ENCODE data around the gene NFIX.
A peak's percentile ranks its signal among the peaks of the same experiment; 100 is the strongest.

NFIX gene

DNA sequence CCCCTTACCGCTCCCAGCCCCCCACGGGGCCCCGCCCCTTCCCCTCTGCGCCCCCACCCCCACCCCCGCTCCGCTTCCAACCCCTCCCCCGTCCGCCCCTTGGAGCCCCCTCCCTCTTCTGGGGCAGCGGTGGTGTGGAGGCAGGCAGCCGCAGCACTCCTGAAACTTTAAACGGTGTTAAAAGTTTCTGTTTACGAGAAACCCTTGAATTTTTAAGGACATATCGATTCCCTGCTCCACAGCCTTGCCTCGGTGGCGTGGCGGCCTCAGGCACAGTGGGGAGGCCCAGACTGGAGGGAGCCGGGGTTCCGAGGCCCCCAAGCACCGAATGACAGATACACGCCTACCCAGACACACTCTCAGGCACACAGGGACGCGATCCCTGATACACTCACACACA lies 4.8 kb upstream of the NFIX start:
- no CpG with 5 or more reads among the region's 22 CpGs for WGBS (ENCODE audit: insufficient coverage, insufficient read length)
- Histone ChIP-seq H3K27ac (ENCODE audit: low read length) (no peak overlapping the region), H3K9me3 (ENCODE audit: control insufficient read depth, insufficient read depth, low read length) (no peaks in the 10 kb centered on the region), H3K4me1 (ENCODE audit: control insufficient read depth, insufficient read depth, low read length) (0 out of 2 replicates have a peak, but pooled peaks cover 3% of the 10 kb centered on the region), H3K27me3 (ENCODE audit: control insufficient read depth, insufficient read depth, low read length) (peaks cover 24% of the 10 kb centered on the region), H3K4me3 (ENCODE audit: low read length) (no peak overlapping the region), H3K36me3 (ENCODE audit: control insufficient read depth, insufficient read depth, low read length) (no peaks in the 10 kb centered on the region)
- no peak for DNase-seq (ENCODE audit: low read depth, low spot score)

DNA sequence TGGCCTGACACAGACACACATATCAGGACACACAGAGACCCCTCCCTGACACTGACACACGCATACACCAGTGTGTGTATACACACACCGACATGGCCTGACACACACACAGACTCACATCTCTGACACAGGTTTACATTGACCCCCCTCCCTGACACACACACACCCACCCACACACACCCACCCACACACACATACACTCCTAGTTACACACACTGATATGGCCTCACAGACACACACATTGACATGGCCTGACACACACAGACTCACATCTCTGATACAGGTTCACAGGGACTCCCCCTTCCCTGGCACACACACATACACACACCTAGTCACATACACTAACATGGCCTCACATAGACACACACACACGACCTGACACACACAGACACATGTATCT lies 4.4 kb upstream of the NFIX start:
- H3K27ac ChIP-seq (ENCODE audit: low read length), result no peak overlapping the region
- no peak for DNase-seq (ENCODE audit: low read depth, low spot score)
- no CpG with 5 or more reads among the region's 3 CpGs for WGBS (ENCODE audit: insufficient coverage, insufficient read length)

DNA sequence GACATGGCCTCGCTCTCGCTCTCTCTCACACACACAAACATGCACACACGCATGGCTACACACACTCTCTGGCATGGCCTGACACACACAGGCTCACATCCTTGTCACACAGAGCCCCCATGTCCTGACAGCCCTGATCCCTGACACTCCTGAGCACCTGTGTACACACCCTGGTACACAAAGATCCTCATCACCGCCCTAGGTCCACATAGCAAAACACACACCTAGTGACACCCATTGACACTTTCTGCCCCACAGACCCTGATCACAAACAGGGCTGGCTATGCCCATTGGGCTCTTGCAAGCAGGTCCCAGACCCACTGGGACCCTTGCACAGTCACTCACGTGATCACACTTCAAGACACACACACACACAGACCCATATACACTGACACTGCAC lies 4.0 kb upstream of the NFIX start:
- Histone ChIP-seq H3K4me1 (ENCODE audit: control insufficient read depth, insufficient read depth, low read length) (peaks cover 6% of the 10 kb centered on the region), H3K27ac (ENCODE audit: low read length) (no peak overlapping the region), H3K27me3 (ENCODE audit: control insufficient read depth, insufficient read depth, low read length) (peaks cover 29% of the 10 kb centered on the region), H3K9me3 (ENCODE audit: control insufficient read depth, insufficient read depth, low read length) (no peaks in the 10 kb centered on the region), H3K4me3 (ENCODE audit: low read length) (no peak overlapping the region), H3K36me3 (ENCODE audit: control insufficient read depth, insufficient read depth, low read length) (no peaks in the 10 kb centered on the region)
- no peak for DNase-seq (ENCODE audit: low read depth, low spot score)
- no CpG with 5 or more reads among the region's 5 CpGs for WGBS (ENCODE audit: insufficient coverage, insufficient read length)

More for the DNA sequence above, 4.4 kb upstream of the NFIX start:
- Histone ChIP-seq H3K36me3 (ENCODE audit: control insufficient read depth, insufficient read depth, low read length) (no peaks in the 10 kb centered on the region), H3K9me3 (ENCODE audit: control insufficient read depth, insufficient read depth, low read length) (no peaks in the 10 kb centered on the region), H3K27me3 (ENCODE audit: control insufficient read depth, insufficient read depth, low read length) (peaks cover 25% of the 10 kb centered on the region), H3K4me3 (ENCODE audit: low read length) (no peak overlapping the region), H3K4me1 (ENCODE audit: control insufficient read depth, insufficient read depth, low read length) (peaks cover 3% of the 10 kb centered on the region; the same call in 1 of the 2 replicates)

DNA sequence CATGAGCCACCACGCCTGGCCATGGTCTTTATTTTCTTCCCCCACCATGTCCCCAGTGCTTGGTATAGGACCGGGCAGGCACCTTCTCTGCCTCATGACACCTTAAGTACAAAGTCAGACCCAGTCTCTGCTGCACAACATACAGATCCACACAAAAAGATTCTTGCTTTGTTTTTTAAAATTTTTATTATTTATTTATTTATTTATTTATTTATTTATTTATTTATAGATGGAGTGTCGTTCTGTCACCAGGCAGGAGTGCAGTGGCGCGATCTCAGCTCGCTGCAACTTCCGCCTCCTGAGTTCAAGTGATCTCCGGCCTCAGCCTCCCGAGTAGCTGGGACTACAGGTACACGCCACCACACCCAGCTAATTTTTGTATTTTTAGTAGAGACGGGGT lies 2.5 kb upstream of the NFIX start:
- H3K27me3 ChIP-seq (ENCODE audit: control insufficient read depth, insufficient read depth, low read length), result peaks cover 43% of the 10 kb centered on the region
- no peak overlapping the region for H3K4me3 ChIP-seq (ENCODE audit: low read length)
- H3K4me1 ChIP-seq (ENCODE audit: control insufficient read depth, insufficient read depth, low read length), result peaks cover 6% of the 10 kb centered on the region
- H3K27ac ChIP-seq (ENCODE audit: low read length), result no peak overlapping the region
- no peak for DNase-seq (ENCODE audit: low read depth, low spot score)
- no CpG with 5 or more reads among the region's 11 CpGs for WGBS (ENCODE audit: insufficient coverage, insufficient read length)
- no peaks in the 10 kb centered on the region for H3K9me3 ChIP-seq (ENCODE audit: control insufficient read depth, insufficient read depth, low read length)
- H3K36me3 ChIP-seq (ENCODE audit: control insufficient read depth, insufficient read depth, low read length), result no peaks in the 10 kb centered on the region; the same call in 1 of the 2 replicates

DNA sequence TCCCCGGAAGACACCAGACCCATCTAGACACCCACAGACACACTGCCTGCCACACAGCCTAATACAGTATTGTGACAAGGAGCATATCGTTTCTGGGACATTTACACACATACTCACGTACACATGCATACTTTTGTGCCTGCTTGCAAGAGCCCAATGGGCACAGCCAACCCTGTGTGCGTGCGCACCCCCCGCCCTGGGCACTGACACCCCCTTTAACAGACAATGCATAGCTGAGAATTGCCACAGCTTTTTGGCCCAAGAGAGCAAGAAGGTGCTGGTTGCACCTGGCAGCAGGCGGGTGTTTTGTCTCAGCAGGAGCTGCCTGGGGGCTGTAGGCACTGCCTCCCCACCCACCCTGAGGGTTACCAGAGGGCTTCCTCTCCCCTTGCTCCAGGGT lies 1.7 kb upstream of the NFIX start:
- no peak for DNase-seq (ENCODE audit: low read depth, low spot score)
- no peak overlapping the region for H3K4me3 ChIP-seq (ENCODE audit: low read length)
- WGBS (ENCODE audit: insufficient coverage, insufficient read length), result no CpG with 5 or more reads among the region's 7 CpGs
- H3K27me3 ChIP-seq (ENCODE audit: control insufficient read depth, insufficient read depth, low read length), result peaks cover 50% of the 10 kb centered on the region
- H3K9me3 ChIP-seq (ENCODE audit: control insufficient read depth, insufficient read depth, low read length), result no peaks in the 10 kb centered on the region
- H3K27ac ChIP-seq (ENCODE audit: low read length), result no peak overlapping the region
- no peaks in the 10 kb centered on the region; the same call in 1 of the 2 replicates for H3K36me3 ChIP-seq (ENCODE audit: control insufficient read depth, insufficient read depth, low read length)
- peaks cover 6% of the 10 kb centered on the region for H3K4me1 ChIP-seq (ENCODE audit: control insufficient read depth, insufficient read depth, low read length)

DNA sequence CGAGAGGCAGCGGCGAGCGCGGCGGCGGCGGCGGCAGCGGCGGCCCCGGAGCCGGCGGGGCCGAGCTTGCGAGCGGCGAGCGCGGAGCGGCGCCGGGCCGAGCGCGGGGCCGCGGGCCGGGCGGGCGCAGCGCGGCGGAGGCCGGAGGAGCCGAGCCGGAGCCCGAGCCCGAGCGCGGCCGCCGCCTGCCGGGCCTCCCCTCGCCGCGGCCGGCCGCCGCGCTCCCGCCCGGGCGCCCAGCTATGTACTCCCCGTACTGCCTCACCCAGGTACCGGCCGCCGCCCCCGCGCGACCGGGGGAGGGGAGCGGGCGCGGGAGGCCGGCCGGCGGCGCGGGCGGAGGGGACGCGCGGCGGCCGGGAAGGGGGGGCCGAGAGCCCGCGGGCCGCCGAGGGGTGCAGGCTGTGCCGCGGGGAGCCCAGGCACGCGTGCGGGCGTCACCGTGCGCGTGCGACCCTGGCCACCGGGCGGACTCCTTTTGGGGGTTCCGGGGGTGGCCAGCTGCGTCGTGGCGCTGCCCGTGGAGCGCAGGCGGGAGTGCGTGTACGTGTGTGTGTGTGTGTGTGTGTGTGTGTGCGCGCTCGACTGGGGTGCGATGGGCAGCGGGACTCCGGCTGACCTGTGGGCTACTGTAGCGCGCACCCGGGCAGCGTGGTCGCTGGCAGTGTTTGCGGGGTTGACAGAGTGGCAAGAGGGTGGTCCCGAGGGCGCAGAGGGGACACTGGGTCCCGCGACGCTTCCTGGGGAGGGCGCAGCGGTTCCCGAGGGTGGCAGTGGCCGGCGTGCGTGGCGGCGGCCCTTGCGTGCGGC lies 526 bp downstream of the NFIX start:
- H3K27me3 ChIP-seq (ENCODE audit: control insufficient read depth, insufficient read depth, low read length), result peaks cover 51% of the 10 kb centered on the region
- peaks cover 4% of the 10 kb centered on the region for H3K4me1 ChIP-seq (ENCODE audit: control insufficient read depth, insufficient read depth, low read length)
- no peaks in the 10 kb centered on the region; the same call in 1 of the 2 replicates for H3K36me3 ChIP-seq (ENCODE audit: control insufficient read depth, insufficient read depth, low read length)
- no peak overlapping the region for H3K27ac ChIP-seq (ENCODE audit: low read length)
- no peaks in the 10 kb centered on the region for H3K9me3 ChIP-seq (ENCODE audit: control insufficient read depth, insufficient read depth, low read length)
- no peak for DNase-seq (ENCODE audit: low read depth, low spot score)
- peak overlapping the region; percentile 7; the same call in 1 of the 2 replicates for H3K4me3 ChIP-seq (ENCODE audit: low read length)
- WGBS (ENCODE audit: insufficient coverage, insufficient read length), result no CpG with 5 or more reads among the region's 129 CpGs

DNA sequence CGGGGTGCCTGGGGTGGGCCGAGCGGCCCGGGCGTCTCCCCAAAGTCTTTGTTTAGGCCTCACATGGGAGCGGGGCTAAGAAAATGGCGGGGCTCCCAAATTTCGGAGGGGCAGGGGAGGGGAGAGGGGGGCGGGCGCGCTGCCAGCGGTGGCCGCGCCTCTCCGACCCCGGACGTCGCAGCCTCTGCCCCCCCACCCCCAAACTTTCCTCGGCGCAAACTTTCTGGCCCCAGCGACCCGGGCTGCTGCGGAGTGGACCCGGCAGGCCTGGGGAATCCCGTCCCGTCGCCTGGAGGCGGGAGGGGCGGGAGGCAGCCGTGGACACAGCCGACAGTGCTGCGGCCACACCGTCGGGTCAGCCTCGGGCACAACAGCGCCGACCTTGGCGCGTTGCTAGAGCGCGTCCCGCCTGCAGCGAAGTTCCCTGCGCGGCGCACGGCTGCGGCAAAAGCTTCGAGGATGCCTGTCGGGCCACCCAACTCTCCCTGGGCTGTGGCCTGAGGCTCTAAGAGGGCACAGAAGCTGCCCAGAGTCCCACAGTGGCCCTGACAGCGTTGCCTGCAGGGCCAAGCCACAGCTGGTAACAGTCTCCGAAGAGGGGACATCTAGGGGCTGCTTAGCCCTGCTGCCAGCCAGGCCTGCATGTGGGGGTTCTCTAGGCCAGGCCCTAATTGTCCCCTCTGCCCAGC lies 1.3 kb downstream of the NFIX start:
- peaks cover 48% of the 10 kb centered on the region for H3K27me3 ChIP-seq (ENCODE audit: control insufficient read depth, insufficient read depth, low read length)
- WGBS (ENCODE audit: insufficient coverage, insufficient read length), result no CpG with 5 or more reads among the region's 52 CpGs
- H3K4me1 ChIP-seq (ENCODE audit: control insufficient read depth, insufficient read depth, low read length), result peaks cover 4% of the 10 kb centered on the region
- no peaks in the 10 kb centered on the region; the same call in 1 of the 2 replicates for H3K36me3 ChIP-seq (ENCODE audit: control insufficient read depth, insufficient read depth, low read length)
- no peak for DNase-seq (ENCODE audit: low read depth, low spot score)
- no peak overlapping the region for H3K27ac ChIP-seq (ENCODE audit: low read length)
- H3K9me3 ChIP-seq (ENCODE audit: control insufficient read depth, insufficient read depth, low read length), result no peaks in the 10 kb centered on the region
- peak overlapping the region; percentile 7; the same call in 1 of the 2 replicates for H3K4me3 ChIP-seq (ENCODE audit: low read length)

DNA sequence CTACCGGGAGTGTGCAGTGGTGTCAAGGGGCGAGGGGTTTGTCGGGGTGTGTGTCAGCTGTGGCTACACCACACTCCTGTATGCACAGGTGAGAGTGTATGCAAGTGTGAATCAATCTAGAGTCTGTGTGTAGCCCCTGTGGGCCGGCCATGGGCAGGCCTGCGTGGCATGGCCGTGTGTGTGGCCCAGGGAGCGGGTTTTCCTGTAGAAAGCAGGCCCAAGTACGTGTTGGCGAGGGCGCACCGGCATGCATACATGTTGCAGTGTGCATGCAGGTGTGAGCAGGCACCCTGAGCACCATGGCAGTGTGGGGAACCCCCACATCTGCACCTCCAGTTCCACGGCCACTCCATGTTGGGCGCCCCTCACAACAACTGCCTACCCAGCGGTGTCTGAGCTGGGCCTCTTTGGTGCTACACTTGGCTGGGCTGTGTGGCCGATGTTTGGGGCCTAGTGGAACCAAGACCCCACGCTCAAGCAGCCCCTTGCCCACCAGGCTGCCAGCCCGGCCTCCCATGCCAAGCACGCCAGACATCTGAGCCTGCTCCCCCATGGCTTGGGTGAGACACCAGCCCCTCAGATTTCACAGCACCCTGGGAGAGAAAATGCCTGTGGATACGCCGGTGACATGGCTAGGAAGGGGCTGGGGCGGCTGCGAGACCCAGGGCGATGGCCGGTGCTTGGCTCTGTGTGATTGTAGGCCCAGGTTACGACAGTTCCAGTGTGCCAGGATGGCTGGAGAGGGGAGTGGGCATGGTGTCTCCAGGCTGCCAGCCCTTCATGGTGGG lies 2.1 kb downstream of the NFIX start:
- H3K4me3 ChIP-seq (ENCODE audit: low read length), result no peak overlapping the region
- WGBS (ENCODE audit: insufficient coverage, insufficient read length), result no CpG with 5 or more reads among the region's 25 CpGs
- peaks cover 48% of the 10 kb centered on the region for H3K27me3 ChIP-seq (ENCODE audit: control insufficient read depth, insufficient read depth, low read length)

DNA sequence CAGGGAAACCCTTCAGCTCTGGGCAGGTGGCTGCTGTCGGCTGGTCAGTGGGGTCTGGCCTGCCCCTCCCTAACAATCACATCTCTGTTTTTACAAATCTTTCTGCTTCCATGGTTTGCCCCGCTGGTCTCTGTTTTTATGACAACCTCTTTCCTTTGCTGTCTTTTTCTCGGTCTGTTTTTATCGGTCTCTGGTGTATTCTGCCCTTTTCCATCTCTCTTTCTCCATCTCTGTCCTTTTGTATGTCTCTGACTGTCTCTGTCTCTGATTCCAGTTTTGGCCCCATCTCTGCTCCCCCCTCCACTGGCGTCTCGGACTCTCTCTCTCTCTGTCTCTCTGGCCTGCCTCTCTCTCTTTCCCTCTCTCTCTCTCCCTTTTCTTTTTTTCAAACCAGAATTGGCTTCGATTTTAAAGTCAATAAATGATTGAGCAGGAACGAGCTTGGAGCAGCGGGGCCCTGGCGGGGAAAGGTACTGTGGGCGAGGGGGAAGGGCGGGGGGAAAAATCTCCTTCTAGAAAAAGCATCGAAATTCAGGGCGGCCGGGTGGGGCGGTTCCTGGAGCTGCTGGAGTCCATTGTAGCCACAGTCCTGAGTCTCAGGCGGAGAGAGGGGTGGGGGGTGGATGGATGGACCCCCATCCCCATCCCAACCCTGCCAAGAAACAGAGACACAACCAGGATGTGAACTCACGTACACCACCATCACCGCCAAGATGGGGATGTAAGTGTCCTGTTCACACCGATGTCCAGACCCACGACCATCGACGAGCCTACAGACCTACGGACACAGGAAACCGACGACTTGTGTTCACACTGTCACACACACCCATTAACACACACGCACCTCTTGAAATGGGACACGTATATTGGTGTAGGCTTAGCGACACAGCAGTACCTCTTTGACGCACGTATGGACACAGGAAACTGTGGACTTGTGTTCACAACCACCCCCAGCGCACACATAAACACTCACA lies 3.0 kb downstream of the NFIX start:
- DNase-seq (ENCODE audit: low read depth, low spot score), result no peak
- Histone ChIP-seq H3K27ac (ENCODE audit: low read length) (no peak overlapping the region), H3K4me1 (ENCODE audit: control insufficient read depth, insufficient read depth, low read length) (peaks cover 4% of the 10 kb centered on the region), H3K9me3 (ENCODE audit: control insufficient read depth, insufficient read depth, low read length) (no peaks in the 10 kb centered on the region), H3K4me3 (ENCODE audit: low read length) (no peak overlapping the region), H3K36me3 (ENCODE audit: control insufficient read depth, insufficient read depth, low read length) (no peaks in the 10 kb centered on the region; the same call in 1 of the 2 replicates), H3K27me3 (ENCODE audit: control insufficient read depth, insufficient read depth, low read length) (peaks cover 50% of the 10 kb centered on the region)
- no CpG with 5 or more reads among the region's 32 CpGs for WGBS (ENCODE audit: insufficient coverage, insufficient read length)

More for the DNA sequence above, 2.1 kb downstream of the NFIX start:
- Histone ChIP-seq H3K36me3 (ENCODE audit: control insufficient read depth, insufficient read depth, low read length) (no peaks in the 10 kb centered on the region; the same call in 1 of the 2 replicates), H3K9me3 (ENCODE audit: control insufficient read depth, insufficient read depth, low read length) (no peaks in the 10 kb centered on the region), H3K27ac (ENCODE audit: low read length) (no peak overlapping the region), H3K4me1 (ENCODE audit: control insufficient read depth, insufficient read depth, low read length) (peaks cover 4% of the 10 kb centered on the region)
- DNase-seq (ENCODE audit: low read depth, low spot score), result no peak

All from iPS DF 6.9 (cell line).